Neural cell (in vitro differentiated cells): ENCODE results near the gene TP53I13.

Experiments used
- POLR2AphosphoS5 ChIP-seq: IDR thresholded peaks from 2 replicates; pipeline ENCODE4 v1.6.1; 2012
- RAD21 ChIP-seq: fragments of 450-650 bp; conservative IDR thresholded peaks from 2 replicates; pipeline ENCODE4 v1.6.1; 2014; ENCODE audit warnings: antibody characterized with exemption, mild to moderate bottlenecking, moderate library complexity

GRCh38 chr17:29613856-29614255 is 45.4 kb downstream of the TP53I13 start:
- TF ChIP-seq RAD21 (no peak), POLR2AphosphoS5 (no peak)
